LHCN-M2 (cell line): ENCODE data around the gene UPK3BL2. TPM values are rescaled to one million over a fixed set of nuclear protein-coding genes. Genes with fewer than 3 reads are reported as not detected.
A peak's percentile ranks its signal among the peaks of the same experiment; 100 is the strongest.
"Not testable (repeated sequence)": the region's sequence is repeated elsewhere in the genome, so short reads cannot be mapped to it uniquely, and the experiment has no call there.

Experiments used
- DNase-seq: peaks from one replicate; pipeline ENCODE4 v3.0.0-alpha.2; 2012; ENCODE audit warnings: low read depth
- total RNA-seq: library from RNA; depleted of rRNA; stranded (reverse); fragments of >200 nt; gene quantifications from 2 replicates; pipeline ENCODE4 v1.2.3, GENCODE V29; 2014

Gene UPK3BL2
- total RNA-seq, 1 experiment from 2014 or later: 4.3 TPM

- not testable (repeated sequence) for DNase-seq
Observed at GRCh38 chr7:102531583-102531982, 11.9 kb downstream of the UPK3BL2 start.

- DNase-seq: not testable (repeated sequence)
Observed at GRCh38 chr7:102527822-102528793, 15.4 kb downstream of the UPK3BL2 start.

GRCh38 chr7:102527182-102527581 is 16.3 kb downstream of the UPK3BL2 start:
- not testable (repeated sequence) for DNase-seq

GRCh38 chr7:102524803-102525202 is 18.7 kb downstream of the UPK3BL2 start:
- not testable (repeated sequence) for DNase-seq

- DNase-seq: not testable (repeated sequence)
Observed at GRCh38 chr7:102520797-102521196, 22.7 kb downstream of the UPK3BL2 start.

GRCh38 chr7:102517550-102518147 is 25.8 kb downstream of the UPK3BL2 start, which contains the start of gene RASA4B:
Gene RASA4B (minus strand): TSS chr7:102517777. CDS start chr7:102517710, 67 bp downstream.
- not testable (repeated sequence) for DNase-seq

GRCh38 chr7:102516951-102517350 is 26.5 kb downstream of the UPK3BL2 start:
- DNase-seq: not testable (repeated sequence)

GRCh38 chr7:102515889-102516288 is 27.6 kb downstream of the UPK3BL2 start:
- DNase-seq: not testable (repeated sequence)

- not testable (repeated sequence) for DNase-seq
Observed at GRCh38 chr7:102514881-102515721, 28.4 kb downstream of the UPK3BL2 start.

GRCh38 chr7:102512642-102513221 is 30.8 kb downstream of the UPK3BL2 start:
- DNase-seq: peak; percentile 50

- DNase-seq: not testable (repeated sequence)
Observed at GRCh38 chr7:102511860-102512522, 31.5 kb downstream of the UPK3BL2 start.

- DNase-seq: not testable (repeated sequence)
Observed at GRCh38 chr7:102510575-102510974, 32.9 kb downstream of the UPK3BL2 start.

GRCh38 chr7:102507410-102508088 is 35.9 kb downstream of the UPK3BL2 start:
- not testable (repeated sequence) for DNase-seq

GRCh38 chr7:102505298-102506185 is 38.0 kb downstream of the UPK3BL2 start:
- DNase-seq: not testable (repeated sequence)

GRCh38 chr7:102503141-102503540 is 40.4 kb downstream of the UPK3BL2 start:
- not testable (repeated sequence) for DNase-seq

- not testable (repeated sequence) for DNase-seq
Observed at GRCh38 chr7:102498321-102498720, 45.2 kb downstream of the UPK3BL2 start.

- DNase-seq: not testable (repeated sequence)
Observed at GRCh38 chr7:102497308-102497707, 46.2 kb downstream of the UPK3BL2 start.

- DNase-seq: not testable (repeated sequence)
Observed at GRCh38 chr7:102496861-102497260, 46.6 kb downstream of the UPK3BL2 start.
